ENCODE data around the gene MYT1. TPM values are rescaled to one million over a fixed set of nuclear protein-coding genes. Genes with fewer than 3 reads are reported as not detected.

MYT1 gene
- total and polyA plus RNA-seq, 3 donors from 2014 or later, result 1.7 to 22.2 (median 2.9) TPM

DNA sequence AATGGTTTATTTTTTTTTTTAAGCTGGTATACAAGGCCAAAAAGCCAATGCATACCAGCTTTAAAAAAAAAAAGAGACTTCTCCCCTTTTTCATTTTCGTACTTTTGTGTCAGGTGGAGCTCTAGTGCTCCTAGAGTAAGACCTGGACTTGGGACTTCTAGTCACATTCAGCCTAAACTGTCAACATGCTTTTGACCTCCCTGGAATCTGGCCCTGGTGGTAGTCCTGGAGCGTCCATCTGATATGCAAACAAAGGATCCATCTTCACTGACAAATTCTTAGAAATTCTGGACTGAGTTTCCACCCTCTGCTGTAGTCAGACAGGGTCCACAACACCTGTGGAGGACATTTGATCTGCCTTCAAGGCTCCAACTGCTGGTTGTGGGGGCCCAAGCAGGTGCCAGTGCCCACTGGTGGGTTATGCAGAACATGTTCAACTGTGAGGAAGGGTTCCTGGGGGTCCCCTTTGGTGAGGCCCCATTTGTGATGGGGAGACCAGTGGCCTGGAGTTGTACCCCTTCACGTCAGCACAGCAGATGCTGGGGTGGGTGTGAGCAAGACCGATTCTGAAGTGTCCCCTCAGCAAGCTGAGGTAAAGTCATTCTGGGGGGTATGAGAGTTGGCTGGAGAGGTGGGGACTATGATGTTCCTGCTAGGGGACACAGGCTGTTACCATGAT is 78.7 kb downstream of the MYT1 start:
- no peak for DNase-seq
- H3K27me3 ChIP-seq, result no peaks in the 10 kb centered on the region
- no peaks in the 10 kb centered on the region for H3K9me3 ChIP-seq
- 90 to 96% methylated on average over 4 of the region's 4 CpGs for WGBS, 2 donors
- no peak overlapping the region for H3K4me3 ChIP-seq
- no peaks in the 10 kb centered on the region for H3K36me3 ChIP-seq (ENCODE audit: low read depth, missing control alignments)
- H3K27ac ChIP-seq, result no peak overlapping the region
- intact Hi-C loops (cut with DNase I; ENCODE audit: low total_unique reads), result no loop called here
- H3K4me1 ChIP-seq, result no peaks in the 10 kb centered on the region
- TF ChIP-seq, protein P1, sequence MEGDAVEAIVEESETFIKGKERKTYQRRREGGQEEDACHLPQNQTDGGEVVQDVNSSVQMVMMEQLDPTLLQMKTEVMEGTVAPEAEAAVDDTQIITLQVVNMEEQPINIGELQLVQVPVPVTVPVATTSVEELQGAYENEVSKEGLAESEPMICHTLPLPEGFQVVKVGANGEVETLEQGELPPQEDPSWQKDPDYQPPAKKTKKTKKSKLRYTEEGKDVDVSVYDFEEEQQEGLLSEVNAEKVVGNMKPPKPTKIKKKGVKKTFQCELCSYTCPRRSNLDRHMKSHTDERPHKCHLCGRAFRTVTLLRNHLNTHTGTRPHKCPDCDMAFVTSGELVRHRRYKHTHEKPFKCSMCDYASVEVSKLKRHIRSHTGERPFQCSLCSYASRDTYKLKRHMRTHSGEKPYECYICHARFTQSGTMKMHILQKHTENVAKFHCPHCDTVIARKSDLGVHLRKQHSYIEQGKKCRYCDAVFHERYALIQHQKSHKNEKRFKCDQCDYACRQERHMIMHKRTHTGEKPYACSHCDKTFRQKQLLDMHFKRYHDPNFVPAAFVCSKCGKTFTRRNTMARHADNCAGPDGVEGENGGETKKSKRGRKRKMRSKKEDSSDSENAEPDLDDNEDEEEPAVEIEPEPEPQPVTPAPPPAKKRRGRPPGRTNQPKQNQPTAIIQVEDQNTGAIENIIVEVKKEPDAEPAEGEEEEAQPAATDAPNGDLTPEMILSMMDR (IDR thresholded peaks at IDR 0.05), result no peak
- no peak for TF ChIP-seq POLR2A (IDR thresholded peaks at IDR 0.05)

DNA sequence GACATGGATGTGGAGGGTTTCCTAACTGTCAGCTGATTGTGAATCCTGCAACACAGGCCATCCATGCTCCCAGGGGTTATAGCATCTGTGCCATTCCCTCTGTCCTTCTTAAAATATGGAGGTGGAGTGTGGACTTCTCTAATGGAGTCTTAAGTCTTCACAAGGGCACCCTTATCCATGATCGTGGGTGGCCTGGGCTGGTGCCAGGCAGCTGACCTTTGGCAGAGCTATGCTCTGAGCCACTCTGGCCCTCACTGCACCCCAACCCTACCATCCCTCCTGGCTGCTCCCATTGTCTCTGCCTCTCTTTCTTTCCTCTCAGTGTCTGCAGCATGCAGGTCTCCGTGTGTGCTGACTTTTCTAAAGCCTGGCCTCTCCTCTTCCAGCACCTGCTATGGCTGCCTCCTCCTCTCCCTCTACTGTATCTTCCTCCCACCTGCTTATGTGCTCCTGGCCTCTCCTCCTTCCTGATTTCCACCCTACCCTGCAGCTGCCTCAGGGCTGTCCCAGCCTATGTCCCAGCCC is 80.1 kb downstream of the MYT1 start:
- WGBS, 2 donors, result 52% methylated on average over 2 of the region's 2 CpGs
- Histone ChIP-seq H3K4me3 (no peak overlapping the region), H3K4me1 (no peaks in the 10 kb centered on the region), H3K36me3 (ENCODE audit: low read depth, missing control alignments) (no peaks in the 10 kb centered on the region), H3K27me3 (no peaks in the 10 kb centered on the region), H3K9me3 (no peaks in the 10 kb centered on the region), H3K27ac (no peak overlapping the region)
- intact Hi-C loops (cut with DNase I; ENCODE audit: low total_unique reads), result no loop called here
- TF ChIP-seq, protein P1 (IDR thresholded peaks at IDR 0.05), result no peak
- no peak for TF ChIP-seq POLR2A (IDR thresholded peaks at IDR 0.05)
- DNase-seq, result no peak

DNA sequence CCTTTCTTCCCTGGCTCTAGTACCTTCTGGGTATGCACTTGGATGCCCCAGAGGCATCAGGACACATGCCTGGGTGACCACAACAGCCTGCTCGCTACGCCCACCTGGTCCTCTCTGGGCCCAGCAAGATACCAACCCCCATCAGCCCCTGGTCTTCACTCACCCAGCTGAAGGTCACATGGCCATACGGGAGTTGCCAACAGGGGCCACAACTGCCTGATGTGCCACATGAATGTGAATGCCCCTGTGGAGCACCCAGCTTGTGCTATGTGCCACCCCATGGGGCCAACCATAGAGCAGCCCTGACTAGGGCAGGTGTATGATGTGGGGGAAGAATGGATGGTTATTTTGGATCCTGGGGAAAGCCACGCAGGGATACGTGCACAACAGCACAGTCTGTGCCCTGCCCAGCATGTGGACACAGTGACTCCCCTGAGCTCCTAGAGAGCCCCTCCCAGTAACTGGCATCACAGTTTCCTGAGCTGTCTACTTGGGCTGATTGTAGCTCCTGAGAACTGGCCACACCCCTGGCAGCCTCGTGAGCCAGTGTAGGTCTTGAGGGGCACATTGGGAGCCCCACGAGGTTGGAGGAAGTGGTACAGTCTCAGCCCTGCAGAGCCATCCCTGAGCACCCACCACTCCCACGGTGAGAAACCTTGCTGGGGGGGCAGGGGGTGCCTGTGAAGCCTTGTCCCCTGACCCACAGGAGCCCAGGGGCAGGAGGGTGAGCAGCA is 80.8 kb downstream of the MYT1 start:
- intact Hi-C loops (cut with DNase I; ENCODE audit: low total_unique reads), result no loop called here
- no peak for DNase-seq
- TF ChIP-seq, protein P1 (IDR thresholded peaks at IDR 0.05), result no peak
- no peak for TF ChIP-seq POLR2A (IDR thresholded peaks at IDR 0.05)

DNA sequence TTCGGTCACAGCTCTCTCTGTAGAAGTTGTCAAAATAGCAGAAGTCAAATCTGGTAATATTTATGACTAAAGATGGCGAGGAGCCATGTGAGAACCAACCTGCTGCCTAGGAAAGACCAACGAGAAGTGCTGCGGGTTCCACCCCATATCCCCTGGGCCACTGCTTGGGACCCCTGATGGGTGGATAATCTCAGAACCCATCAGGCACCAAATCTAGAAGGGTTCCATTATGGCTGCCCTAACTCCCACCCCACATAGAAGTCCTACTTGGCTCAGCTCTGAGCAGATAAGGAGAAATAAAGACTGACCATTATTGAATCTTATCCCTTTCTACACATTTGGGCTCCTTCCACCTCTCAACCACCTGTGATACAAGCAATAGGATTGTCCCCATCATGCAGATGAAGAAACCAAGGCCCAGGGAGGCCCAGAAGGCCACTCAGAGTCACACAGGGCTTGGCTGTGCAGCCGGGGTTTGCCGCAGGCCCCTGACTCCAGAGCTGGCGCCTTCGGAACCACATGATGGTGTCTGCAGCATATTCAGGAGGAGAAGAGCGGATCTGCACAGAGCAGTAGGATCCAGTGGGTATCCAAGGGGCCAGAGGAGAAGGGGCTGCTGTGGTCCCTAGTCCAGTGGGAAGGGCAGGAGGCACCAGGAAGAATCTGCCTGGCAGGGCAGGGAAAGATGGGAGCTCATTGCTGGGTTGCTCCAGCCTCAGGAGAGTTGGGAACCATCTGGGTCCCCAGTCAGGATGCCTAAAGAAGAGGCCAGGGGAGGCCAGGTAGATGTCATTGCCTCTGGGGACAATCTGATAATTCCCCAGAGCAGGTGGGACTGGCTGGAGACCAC is 81.7 kb downstream of the MYT1 start:
- Histone ChIP-seq H3K4me1 (no peaks in the 10 kb centered on the region), H3K4me3 (no peak overlapping the region), H3K36me3 (ENCODE audit: low read depth, missing control alignments) (no peaks in the 10 kb centered on the region), H3K27me3 (no peaks in the 10 kb centered on the region), H3K9me3 (no peaks in the 10 kb centered on the region), H3K27ac (no peak overlapping the region)
- no peak for DNase-seq
- intact Hi-C loops (cut with DNase I; ENCODE audit: low total_unique reads), result no loop called here
- 89 to 95% methylated on average over 9 of the region's 9 CpGs for WGBS, 2 donors
- no peak for TF ChIP-seq POLR2A (IDR thresholded peaks at IDR 0.05)
- TF ChIP-seq, protein P1 (IDR thresholded peaks at IDR 0.05), result no peak

More for the DNA sequence above, 80.8 kb downstream of the MYT1 start:
- no peaks in the 10 kb centered on the region for H3K4me1 ChIP-seq
- no peaks in the 10 kb centered on the region for H3K9me3 ChIP-seq
- no peaks in the 10 kb centered on the region for H3K36me3 ChIP-seq (ENCODE audit: low read depth, missing control alignments)
- WGBS, 2 donors, result 68 to 74% methylated on average over 3 to 8 of the region's 8 CpGs
- H3K4me3 ChIP-seq, result no peak overlapping the region
- H3K27ac ChIP-seq, result no peak overlapping the region
- no peaks in the 10 kb centered on the region for H3K27me3 ChIP-seq
